ENCODE measurements around the gene POLR3A. TPM values are rescaled to one million over a fixed set of nuclear protein-coding genes. Genes with fewer than 3 reads are reported as not detected.

POLR3A gene
- total and polyA plus RNA-seq, 2 donors (not counting 1 experiment from before 2014, with no cell fraction given) = 5.4 to 18.4 TPM

- Histone ChIP-seq H3K27me3 (replicated peaks in 1 of 4; ENCODE audit: control extremely low read depth in 1 of 4, control insufficient read depth in 3 of 4, insufficient read depth in 4 of 4, low read length in 3 of 4) (no peaks in the 10 kb centered on the region), H3K4me2 (replicated peaks; ENCODE audit: low read depth, low read length, poor library complexity, severe bottlenecking) (no peak overlapping the region), H4K20me1 (ENCODE audit: control insufficient read depth, insufficient read depth, low read length, poor library complexity, severe bottlenecking) (no peaks in the 10 kb centered on the region), H3K79me2 (ENCODE audit: control insufficient read depth, insufficient read depth, low read length) (no peaks in the 10 kb centered on the region), H3K27ac (ENCODE audit: low read length in 2 of 2) (no peak overlapping the region), H3K9ac (ENCODE audit: low read length) (no peak overlapping the region), H3K9me3 (ENCODE audit: control extremely low read depth in 1 of 3, control insufficient read depth in 2 of 3, insufficient read depth in 1 of 3, low read length in 2 of 3) (peaks cover 0 to 17% (median 2%) of the 10 kb centered on the region in 3 donors), H2AFZ (ENCODE audit: insufficient read depth, low read depth, low read length, poor library complexity, severe bottlenecking) (no peak overlapping the region), H3K4me3 (ENCODE audit: control extremely low read depth in 1 of 5, extremely low read depth in 1 of 5, insufficient read depth in 1 of 5, low read depth in 2 of 5, low read length in 4 of 5) (no peak overlapping the region), H3K4me1 (ENCODE audit: control insufficient read depth in 2 of 2, insufficient read depth in 2 of 2, low read length in 2 of 2) (no peaks in the 10 kb centered on the region), H3K36me3 (replicated peaks in 1 of 2; ENCODE audit: control extremely low read depth in 1 of 2, control insufficient read depth in 1 of 2, extremely low read depth in 1 of 2, insufficient read depth in 2 of 2, low read length in 1 of 2) (no peaks in the 10 kb centered on the region)
- ChIA-PET CTCF (no interaction called here), POLR2A (no interaction called here)
- Mint-ChIP-seq H3K27me3 (peaks cover 35% of the 10 kb centered on the region), H3K27ac (no peak overlapping the region), H3K4me3 (no peak overlapping the region), H3K9me3 (ENCODE audit: insufficient read depth) (peaks cover 4% of the 10 kb centered on the region), H3K4me1 (no peaks in the 10 kb centered on the region)
- no peak for TF ChIP-seq CTCF (IDR thresholded peaks at IDR 0.05)
- no peak for TF ChIP-seq EZH2 (IDR thresholded peaks at IDR 0.05; ENCODE audit: borderline replicate concordance, insufficient read depth, low read depth, low read length, poor library complexity, severe bottlenecking)
- no peak for ATAC-seq (ENCODE audit: low read depth)
- WGBS (ENCODE audit: insufficient coverage) = 40% methylated on average over 1 of the region's 2 CpGs
- DNase-seq = no peak
- intact Hi-C loops (cut with micrococcal nuclease) = no loop called here
Measured at GRCh38 chr10:77946084-77946483, 83.2 kb downstream of the POLR3A start.

DNA sequence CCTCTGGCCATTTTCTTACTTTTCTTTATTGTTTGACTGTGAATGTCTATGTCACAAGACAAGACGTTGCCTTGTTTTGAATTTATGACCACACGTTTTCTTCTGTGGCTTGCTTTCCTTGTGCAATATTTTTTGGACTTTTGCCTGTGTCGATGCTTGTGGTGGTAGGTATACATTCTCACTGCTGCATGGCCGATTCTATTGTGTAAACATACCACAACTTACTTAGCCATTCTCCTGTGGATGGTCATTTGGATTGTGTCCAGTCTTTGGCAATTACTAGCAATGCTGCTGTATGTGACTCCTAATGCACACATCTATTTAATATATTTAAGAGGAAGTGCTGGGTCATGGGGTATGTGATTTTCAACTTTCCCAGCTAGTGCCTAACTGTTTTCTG lies 84.8 kb downstream of the POLR3A start:
- no peaks in the 10 kb centered on the region for H3K9me3 Mint-ChIP-seq (ENCODE audit: insufficient read depth)
- H3K27ac ChIP-seq (ENCODE audit: low read length in 2 of 2) = no peak overlapping the region
- H3K36me3 ChIP-seq (replicated peaks in 1 of 2; ENCODE audit: control extremely low read depth in 1 of 2, control insufficient read depth in 1 of 2, extremely low read depth in 1 of 2, insufficient read depth in 2 of 2, low read length in 1 of 2) = no peaks in the 10 kb centered on the region
- WGBS (ENCODE audit: insufficient coverage) = 8% methylated on average over 2 of the region's 4 CpGs
- no peaks in the 10 kb centered on the region for H3K4me1 ChIP-seq (ENCODE audit: control insufficient read depth in 2 of 2, insufficient read depth in 2 of 2, low read length in 2 of 2)
- no peaks in the 10 kb centered on the region for H4K20me1 ChIP-seq (ENCODE audit: control insufficient read depth, insufficient read depth, low read length, poor library complexity, severe bottlenecking)
- peaks cover 26% of the 10 kb centered on the region for H3K27me3 Mint-ChIP-seq
- H3K4me3 ChIP-seq (ENCODE audit: control extremely low read depth in 1 of 5, extremely low read depth in 1 of 5, insufficient read depth in 1 of 5, low read depth in 2 of 5, low read length in 4 of 5) = no peak overlapping the region
- H3K27me3 ChIP-seq (replicated peaks in 1 of 4; ENCODE audit: control extremely low read depth in 1 of 4, control insufficient read depth in 3 of 4, insufficient read depth in 4 of 4, low read length in 3 of 4) = no peaks in the 10 kb centered on the region
- intact Hi-C loops (cut with micrococcal nuclease) = no loop called here
- no peak overlapping the region for H3K4me3 Mint-ChIP-seq
- ATAC-seq (ENCODE audit: low read depth) (no peak), DNase-seq (no peak)
- TF ChIP-seq EZH2 (IDR thresholded peaks at IDR 0.05; ENCODE audit: borderline replicate concordance, insufficient read depth, low read depth, low read length, poor library complexity, severe bottlenecking) = no peak
- TF ChIP-seq CTCF (IDR thresholded peaks at IDR 0.05) = no peak
- no peak overlapping the region for H3K9ac ChIP-seq (ENCODE audit: low read length)
- ChIA-PET POLR2A (no interaction called here), CTCF (interaction anchor here (0.6 to 0.7 kb wide), 2 partner anchors 1092 to 1251 kb away, joined by 3 read pairs; no protein-coding TSS in a partner anchor)
- H3K4me1 Mint-ChIP-seq = no peaks in the 10 kb centered on the region
- H3K79me2 ChIP-seq (ENCODE audit: control insufficient read depth, insufficient read depth, low read length) = no peaks in the 10 kb centered on the region
- no peak overlapping the region for H3K27ac Mint-ChIP-seq
- no peak overlapping the region for H2AFZ ChIP-seq (ENCODE audit: insufficient read depth, low read depth, low read length, poor library complexity, severe bottlenecking)
- H3K4me2 ChIP-seq (replicated peaks; ENCODE audit: low read depth, low read length, poor library complexity, severe bottlenecking) = no peak overlapping the region
- peaks cover 0 to 6% (median 0%) of the 10 kb centered on the region in 3 donors for H3K9me3 ChIP-seq (ENCODE audit: control extremely low read depth in 1 of 3, control insufficient read depth in 2 of 3, insufficient read depth in 1 of 3, low read length in 2 of 3)

All from B cell (primary cell).